ENCODE results near the gene MCTP1.

DNA sequence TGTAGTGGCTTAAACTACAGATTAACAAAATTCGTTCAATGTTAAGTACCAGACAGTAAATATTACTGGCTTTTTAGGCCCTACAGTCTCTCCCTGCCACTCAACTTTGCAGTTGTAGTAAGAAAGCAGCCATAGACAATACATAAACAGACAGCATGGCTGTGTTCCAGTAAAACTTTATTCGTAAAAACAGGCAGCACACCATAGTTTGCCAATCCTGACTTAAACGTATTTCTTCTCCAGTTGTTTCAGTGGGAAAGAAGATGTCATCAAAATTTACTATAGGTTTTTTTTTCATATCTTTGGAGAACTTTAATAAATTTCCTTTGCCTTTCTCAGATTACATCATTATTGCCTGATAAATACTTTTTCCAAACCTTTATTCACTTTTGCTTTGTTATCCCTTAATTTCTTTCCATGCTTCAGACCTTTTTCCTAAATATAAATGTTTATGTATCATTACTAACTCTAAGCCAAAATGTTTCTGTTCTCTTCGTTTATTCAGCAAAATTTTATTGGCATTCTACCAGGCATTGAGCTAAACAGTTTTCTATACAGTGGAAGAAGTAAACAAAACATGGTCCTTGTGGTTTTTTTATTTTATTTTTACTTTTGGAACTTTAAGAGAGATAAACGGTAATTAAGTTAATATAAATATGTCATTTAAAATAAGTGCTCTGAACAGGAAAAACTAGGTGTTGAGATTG, 601.9 kb downstream of the MCTP1 start:
- TF ChIP-seq POLR2A (IDR thresholded peaks at IDR 0.05) (no peak), CTCF (IDR thresholded peaks at IDR 0.05) (no peak), POLR2AphosphoS5 (IDR thresholded peaks at IDR 0.05) (no peak)

Data from breast epithelium (tissue), 3 donors.